IMR-90 (cell line): Measurements from ENCODE around the gene RFX2. TPM values are rescaled to one million over a fixed set of nuclear protein-coding genes. Genes with fewer than 3 reads are reported as not detected.
A peak's percentile ranks its signal among the peaks of the same experiment; 100 is the strongest.

Experiments
- ATAC-seq: fragments of 200-7000 bp; cut with Tn5 transposase; 2 replicates; pipeline ENCODE4 v1.9.1; 2020; ENCODE audit warnings: low read depth, mild to moderate bottlenecking, moderate library complexity
- BruUV-seq: library from RNA; stranded (reverse); fragments of 400-500 nt; replicated peaks from 2 replicates; lab custom pipeline; 2021; lab: Mats Ljungman, UMichigan
- CTCF ChIA-PET: fragments of 300-600 bp; formaldehyde crosslinking; extraction: SDS; loops from one replicate; lab custom pipeline; 2021; ENCODE audit warnings: antibody characterized with exemption; lab: Yijun Ruan, JAX
- POLR2A ChIA-PET: fragments of 300-600 bp; sonication (Branson Sonifier 250); formaldehyde crosslinking; loops from one replicate; lab custom pipeline; 2022; ENCODE audit warnings: antibody characterized with exemption; ENCODE audit not compliant: unreplicated experiment; lab: Charles Lee
- DNase-seq: peaks from one replicate; pipeline ENCODE4 v3.0.0; 2013
- H2AFZ ChIP-seq: replicated peaks from 2 replicates; pipeline ENCODE3; 2013; ENCODE audit warnings: low read length, mild to moderate bottlenecking; ENCODE audit not compliant: poor library complexity
- H2AK5ac ChIP-seq: 2 replicates; pipeline ENCODE4 v1.6.1; 2013; ENCODE audit warnings: low read depth, low read length, inconsistent platforms
- H2AK9ac ChIP-seq: replicated peaks from 2 replicates; pipeline ENCODE3; 2013; ENCODE audit warnings: mild to moderate bottlenecking, low read depth, low read length, moderate library complexity; ENCODE audit not compliant: poor library complexity
- H2BK120ac ChIP-seq: 2 replicates; pipeline ENCODE4 v1.6.1; 2013; ENCODE audit warnings: low read depth, low read length, inconsistent platforms
- H2BK15ac ChIP-seq: 3 replicates; pipeline ENCODE4 v1.6.1; 2013; ENCODE audit warnings: low read depth, low read length, inconsistent platforms
- H2BK20ac ChIP-seq: 2 replicates; pipeline ENCODE4 v1.6.1; 2013; ENCODE audit warnings: low read depth, mild to moderate bottlenecking, inconsistent platforms, low read length, moderate library complexity
- H2BK5ac ChIP-seq: 2 replicates; pipeline ENCODE4 v1.6.1; 2013; ENCODE audit warnings: mild to moderate bottlenecking, low read depth, low read length, inconsistent platforms; ENCODE audit not compliant: poor library complexity, severe bottlenecking
- H3K14ac ChIP-seq: replicated peaks from 2 replicates; pipeline ENCODE4 v1.6.1; 2013; ENCODE audit warnings: low read depth, low read length, inconsistent platforms
- H3K18ac ChIP-seq: 2 replicates; pipeline ENCODE4 v1.6.1; 2013; ENCODE audit warnings: low read depth, low read length, control low read depth
- H3K23ac ChIP-seq: 2 replicates; pipeline ENCODE4 v1.6.1; 2013; ENCODE audit warnings: low read depth, low read length, inconsistent platforms
- H3K27ac ChIP-seq: 2 replicates; pipeline ENCODE4 v1.5.1; 2013; ENCODE audit warnings: mild to moderate bottlenecking, control low read depth, low read length; ENCODE audit not compliant: insufficient read depth
- H3K27me3 ChIP-seq: 2 replicates; pipeline ENCODE4 v1.6.1; 2013; ENCODE audit warnings: low read length; ENCODE audit not compliant: control insufficient read depth, insufficient read depth
- H3K36me3 ChIP-seq: 2 replicates; pipeline ENCODE4 v1.6.1; 2013; ENCODE audit warnings: low read length, mixed read lengths; ENCODE audit not compliant: control insufficient read depth, insufficient read depth
- H3K4ac ChIP-seq: 2 replicates; pipeline ENCODE4 v1.6.1; 2013; ENCODE audit warnings: low read depth, low read length, inconsistent platforms
- H3K4me1 ChIP-seq: 2 replicates; pipeline ENCODE4 v1.6.1; 2013; ENCODE audit warnings: low read length, mixed read lengths; ENCODE audit not compliant: control insufficient read depth, insufficient read depth
- H3K4me2 ChIP-seq: 2 replicates; pipeline ENCODE4 v1.6.1; 2013; ENCODE audit warnings: low read depth, mild to moderate bottlenecking, control low read depth, low read length, moderate library complexity
- H3K4me3 ChIP-seq: 2 replicates; pipeline ENCODE4 v1.5.1; 2013; ENCODE audit warnings: low read depth, mild to moderate bottlenecking, control low read depth, low read length, moderate library complexity; ENCODE audit not compliant: insufficient read depth
- H3K56ac ChIP-seq: 2 replicates; pipeline ENCODE4 v1.6.1; 2013; ENCODE audit warnings: low read length, inconsistent platforms; ENCODE audit not compliant: insufficient read depth; ENCODE audit errors: extremely low read depth
- H3K79me1 ChIP-seq, 2 experiments: 2 replicates each; pipeline ENCODE4 v1.6.1; 2013; ENCODE audit warnings: low read length in 2 of 2, inconsistent platforms in 1 of 2, low read depth in 1 of 2
- H3K9ac ChIP-seq: 2 replicates; pipeline ENCODE4 v1.6.1; 2013; ENCODE audit warnings: low read depth, low read length, control low read depth
- H3K9me1 ChIP-seq: 2 replicates; pipeline ENCODE4 v1.6.1; 2013; ENCODE audit warnings: low read length, inconsistent platforms; ENCODE audit not compliant: insufficient read depth
- H3K9me3 ChIP-seq: 2 replicates; pipeline ENCODE4 v1.6.1; 2013; ENCODE audit warnings: low read length; ENCODE audit not compliant: control insufficient read depth, insufficient read depth
- H4K20me1 ChIP-seq: 2 replicates; pipeline ENCODE4 v1.6.1; 2013; ENCODE audit warnings: low read length, inconsistent platforms; ENCODE audit not compliant: insufficient read depth
- H4K5ac ChIP-seq: 2 replicates; pipeline ENCODE4 v1.6.1; 2013; ENCODE audit warnings: mild to moderate bottlenecking, low read depth, low read length, control low read depth
- H4K8ac ChIP-seq, 2 experiments: 2 replicates each; pipeline ENCODE4 v1.6.1; 2013; ENCODE audit warnings: low read depth in 2 of 2, low read length in 2 of 2, control low read depth in 1 of 2, inconsistent platforms in 1 of 2
- H4K91ac ChIP-seq: 2 replicates; pipeline ENCODE4 v1.6.1; 2013; ENCODE audit warnings: low read depth, low read length, inconsistent platforms; ENCODE audit not compliant: insufficient read depth
- BHLHE40 ChIP-seq: fragments of 150-350 bp; IDR thresholded peaks from 2 replicates; pipeline ENCODE4 v1.6.1; 2016; ENCODE audit warnings: mild to moderate bottlenecking, low read depth, low read length
- CEBPB ChIP-seq: IDR thresholded peaks from 2 replicates; pipeline ENCODE4 v1.6.1; 2012; ENCODE audit warnings: low read depth, low read length, improper control_type of control experiment
- CHD1 ChIP-seq: IDR thresholded peaks from 2 replicates; pipeline ENCODE4 v1.6.1; 2012; ENCODE audit warnings: low read depth, low read length, improper control_type of control experiment
- CTCF ChIP-seq: conservative IDR thresholded peaks from 2 replicates; pipeline ENCODE4 v1.5.1; 2012; ENCODE audit warnings: mild to moderate bottlenecking, low read depth, low read length, improper control_type of control experiment
- FOS ChIP-seq: fragments of 150-350 bp; IDR thresholded peaks from 2 replicates; pipeline ENCODE4 v1.6.1; 2016; ENCODE audit warnings: low read depth, low read length
- MAFK ChIP-seq: IDR thresholded peaks from 2 replicates; pipeline ENCODE4 v1.6.1; 2012; ENCODE audit warnings: low read depth, low read length, improper control_type of control experiment
- MAZ ChIP-seq: IDR thresholded peaks from 2 replicates; pipeline ENCODE4 v1.6.1; 2012; ENCODE audit warnings: low read depth, mild to moderate bottlenecking, low read length, improper control_type of control experiment, moderate library complexity, borderline replicate concordance
- MXI1 ChIP-seq: IDR thresholded peaks from 2 replicates; pipeline ENCODE4 v1.6.1; 2012; ENCODE audit warnings: low read depth, mild to moderate bottlenecking, low read length, moderate library complexity, borderline replicate concordance
- NFE2L2 ChIP-seq: fragments of 150-350 bp; IDR thresholded peaks from 2 replicates; pipeline ENCODE4 v1.6.1; 2016; ENCODE audit warnings: low read depth, mild to moderate bottlenecking, low read length
- POLR2A ChIP-seq: IDR thresholded peaks from 2 replicates; pipeline ENCODE4 v1.6.1; 2012; ENCODE audit warnings: mild to moderate bottlenecking, low read depth, low read length
- RAD21 ChIP-seq: IDR thresholded peaks from 2 replicates; pipeline ENCODE4 v1.6.1; 2012; ENCODE audit warnings: low read length, improper control_type of control experiment
- RCOR1 ChIP-seq: IDR thresholded peaks from 2 replicates; pipeline ENCODE4 v1.6.1; 2012; ENCODE audit warnings: mild to moderate bottlenecking, low read length, improper control_type of control experiment; ENCODE audit not compliant: insufficient replicate concordance
- RFX5 ChIP-seq: IDR thresholded peaks from 2 replicates; pipeline ENCODE4 v1.8.0; 2012; ENCODE audit warnings: low read depth, mild to moderate bottlenecking, low read length, moderate library complexity
- USF2 ChIP-seq: fragments of 150-350 bp; IDR thresholded peaks from 2 replicates; pipeline ENCODE4 v1.6.1; 2017; ENCODE audit warnings: mild to moderate bottlenecking, antibody characterized with exemption, low read length, low read depth
- WGBS, 2 experiments: methylation state at CpG; one replicate each; pipeline versions ENCODE4 v1.1.5 to v1.1.7; 2013; ENCODE audit warnings: missing lambda C conversion rate in 2 of 2; ENCODE audit not compliant: insufficient read length in 1 of 2; ENCODE audit errors: extremely low coverage in 2 of 2; 5-methylcytosine and 5-hydroxymethylcytosine counted together
- dilution Hi-C: fragments of 300-500 bp; cut with HindIII; formaldehyde crosslinking; loops from one replicate; pipeline ENCODE4 v1.14.3; 2018; ENCODE audit warnings: low sequenced_read_pairs; ENCODE audit not compliant: unreplicated experiment
- in situ Hi-C: fragments of 300-500 bp; cut with MboI; formaldehyde crosslinking; loops from 3 replicates; pipeline ENCODE4 v1.14.3; 2019; ENCODE audit warnings: low sequenced_read_pairs, inconsistent platforms, mixed read lengths
- intact Hi-C: fragments of 100-400 bp; cut with micrococcal nuclease; formaldehyde crosslinking; loops from 2 replicates; pipeline ENCODE4 v1.10.0; 2022
- polyA plus RNA-seq, 3 experiments: library from polyadenylated mRNA; depleted of rRNA; stranded (reverse); fragments of >200 nt; gene quantifications; 2 replicates each; pipeline ENCODE4 v1.2.3, GENCODE V29; 2012; ENCODE audit warnings: low replicate concordance in 1 of 3
- total RNA-seq: library from RNA; depleted of rRNA; stranded (reverse); fragments of >200 nt; gene quantifications from 2 replicates; pipeline ENCODE4 v1.2.3, GENCODE V29; 2012

The RFX2 gene
- total and polyA plus RNA-seq, 2 of the 4 experiments (the other 2 are of a cell fraction), result 2.2 to 4.9 TPM

GRCh38 chr19:6056801-6057650 is 53.3 kb downstream of the RFX2 start:
- H3K23ac ChIP-seq, result peak overlapping the region; percentile 45
- BruUV-seq, result no TSS peak
- peak; percentile 83 for ATAC-seq
- H3K4ac ChIP-seq, result peak overlapping the region; percentile 67
- H3K56ac ChIP-seq, result no peak overlapping the region
- H3K4me1 ChIP-seq, result peaks cover 16% of the 10 kb centered on the region
- POLR2A ChIA-PET, result interaction anchor here (0.6 kb wide), 1 partner anchor 349 kb away, joined by 5 read pairs; no protein-coding TSS in a partner anchor
- H4K91ac ChIP-seq, result peak overlapping the region; percentile 49
- H3K79me1 ChIP-seq, result peaks cover 0 to 17% of the 10 kb centered on the region in 2 experiments; a peak in 2 of 4 replicates
- no peaks in the 10 kb centered on the region for H4K20me1 ChIP-seq
- CTCF ChIA-PET, result interaction anchor here (1.2 kb wide), 1 partner anchor 8 kb away, joined by 6 read pairs; no protein-coding TSS in a partner anchor
- H3K27me3 ChIP-seq, result no peaks in the 10 kb centered on the region
- H3K9me3 ChIP-seq, result no peaks in the 10 kb centered on the region
- intact Hi-C loops, result loop anchor here (2.0 kb wide), 1 partner anchor 68 kb away; no protein-coding TSS in a partner anchor
- no peaks in the 10 kb centered on the region for H3K36me3 ChIP-seq
- H2AK5ac ChIP-seq, result peak overlapping the region; percentile 50
- peak; percentile 91 for DNase-seq
- peak overlapping the region; percentile 43 for H2BK5ac ChIP-seq
- H4K8ac ChIP-seq, result peak overlapping the region; percentile 10 to 52; a peak in 3 of 4 replicates
- H2AFZ ChIP-seq, result peak overlapping the region; percentile 33
- dilution Hi-C loops, result no loop called here
- peak overlapping the region; percentile 58 for H3K4me2 ChIP-seq
- H2BK20ac ChIP-seq, result peak overlapping the region; percentile 5; the same call in 1 of the 2 replicates
- peak overlapping the region; percentile 12; the same call in 1 of the 2 replicates for H3K18ac ChIP-seq
- H3K4me3 ChIP-seq, result no peak overlapping the region
- peak overlapping the region; percentile 8; the same call in 1 of the 2 replicates for H3K14ac ChIP-seq
- 53% methylated on average over 11 of the region's 28 CpGs; no CpG with 5 or more reads in 1 of the 2 experiments for WGBS, 2 experiments
- in situ Hi-C loops, result loop anchor here (5.0 kb wide), 1 partner anchor 60 kb away; no protein-coding TSS in a partner anchor
- peak overlapping the region; percentile 57; the same call in 2 of the 3 replicates for H2BK15ac ChIP-seq
- peak overlapping the region; percentile 21 for H4K5ac ChIP-seq
- peak overlapping the region; percentile 20 for H2AK9ac ChIP-seq
- H3K9me1 ChIP-seq, result peaks cover 16% of the 10 kb centered on the region
- no peak overlapping the region for H3K9ac ChIP-seq
- peak overlapping the region; percentile 69; the same call in 1 of the 2 replicates for H2BK120ac ChIP-seq
- H3K27ac ChIP-seq, result peak overlapping the region; percentile 66
- TF ChIP-seq RFX5 (no peak), CTCF (no peak), USF2 (no peak; the same call in 1 of the 2 replicates), CEBPB (peak; percentile 98), MAFK (peak; percentile 46), RAD21 (peak; percentile 42), BHLHE40 (peak; percentile 65), MAZ (peak; percentile 57; the same call in 1 of the 2 replicates), POLR2A (peak; percentile 54), MXI1 (no peak), RCOR1 (peak; percentile 29), CHD1 (no peak), FOS (peak; percentile 75), NFE2L2 (peak; percentile 60; the same call in 1 of the 2 replicates)
